ENCODE data around the gene MARCHF2.

MARCHF2 gene

GRCh38 chr19:8469613-8470368 is 56.7 kb downstream of the MARCHF2 start:
- no peak for TF ChIP-seq CTCF (IDR thresholded peaks at IDR 0.05; ENCODE audit: control insufficient read depth, insufficient read depth, low read depth, low read length, missing control alignments)
- H3K4me3 ChIP-seq (ENCODE audit: control insufficient read depth, low read depth, low read length): no peak overlapping the region
- no peak for DNase-seq (ENCODE audit: low read depth)

DNA sequence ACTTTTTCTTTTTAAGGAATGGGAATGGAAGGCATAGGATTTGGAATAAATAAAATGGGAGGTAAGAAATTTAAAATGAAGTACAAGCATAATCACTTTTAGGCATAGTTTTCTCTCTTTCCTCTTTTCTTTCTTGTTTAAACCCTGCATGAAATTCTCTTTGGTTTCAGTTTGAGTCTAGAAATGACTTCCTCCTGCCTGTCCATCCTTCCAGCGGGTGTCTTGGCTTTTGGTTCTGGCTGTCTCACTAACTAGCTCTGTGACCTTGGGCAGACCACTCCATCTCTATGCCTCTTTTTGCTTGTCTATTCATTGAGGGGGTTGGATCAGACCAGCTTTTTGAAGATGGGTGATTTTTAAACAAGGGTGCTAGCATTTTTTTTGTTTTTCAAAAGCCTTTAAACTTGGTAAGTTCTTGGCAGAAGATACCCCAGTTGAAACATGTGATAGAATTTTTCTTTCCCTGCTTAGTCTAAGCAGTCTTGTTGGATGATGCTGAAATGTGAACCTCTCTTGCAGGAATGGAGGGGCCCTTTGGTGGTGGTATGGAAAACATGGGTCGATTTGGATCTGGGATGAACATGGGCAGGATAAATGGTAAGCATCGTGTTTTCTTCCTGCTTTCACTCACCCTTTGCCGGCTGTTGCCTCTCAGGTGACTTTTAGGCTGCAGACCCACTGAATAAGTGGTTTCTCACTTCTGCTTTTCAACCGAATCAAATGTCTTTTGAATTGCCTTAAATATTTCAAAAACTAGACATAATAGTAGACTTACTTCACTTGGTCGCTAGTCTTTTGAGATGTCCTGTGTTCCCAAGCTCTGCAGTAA is 60.8 kb downstream of the MARCHF2 start:
- no peak for DNase-seq (ENCODE audit: low read depth)

DNA sequence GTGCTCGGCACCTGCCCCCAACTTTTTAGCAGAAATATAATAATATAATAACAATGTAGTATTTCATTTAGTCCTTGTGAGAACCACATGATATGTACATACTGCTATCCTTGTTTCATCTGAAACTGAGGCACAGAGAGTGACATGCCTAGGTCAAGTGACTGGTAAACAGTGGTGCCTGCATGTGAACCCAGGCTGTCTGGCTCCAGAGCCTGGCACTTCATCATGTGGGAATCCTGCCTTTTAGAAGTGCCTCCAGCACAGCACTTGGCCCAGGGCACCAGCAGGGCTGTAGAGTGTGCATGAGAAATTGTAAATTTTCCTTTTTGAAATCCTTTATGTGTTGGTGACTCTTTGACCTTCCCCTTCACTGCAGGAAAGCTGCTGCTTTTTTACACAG is 61.9 kb downstream of the MARCHF2 start:
- no peak for TF ChIP-seq CTCF (IDR thresholded peaks at IDR 0.05; ENCODE audit: control insufficient read depth, insufficient read depth, low read depth, low read length, missing control alignments)
- no peak overlapping the region for H3K4me3 ChIP-seq (ENCODE audit: control insufficient read depth, low read depth, low read length)
- DNase-seq (ENCODE audit: low read depth): no peak

More for the DNA sequence above, 60.8 kb downstream of the MARCHF2 start:
- TF ChIP-seq CTCF (IDR thresholded peaks at IDR 0.05; ENCODE audit: control insufficient read depth, insufficient read depth, low read depth, low read length, missing control alignments): no peak
- no peak overlapping the region for H3K4me3 ChIP-seq (ENCODE audit: control insufficient read depth, low read depth, low read length)

- DNase-seq (ENCODE audit: low read depth): no peak
- no peak overlapping the region for H3K4me3 ChIP-seq (ENCODE audit: control insufficient read depth, low read depth, low read length)
- no peak for TF ChIP-seq CTCF (IDR thresholded peaks at IDR 0.05; ENCODE audit: control insufficient read depth, insufficient read depth, low read depth, low read length, missing control alignments)
Observed at GRCh38 chr19:8476524-8476923, 63.4 kb downstream of the MARCHF2 start.

- TF ChIP-seq CTCF (IDR thresholded peaks at IDR 0.05; ENCODE audit: control insufficient read depth, insufficient read depth, low read depth, low read length, missing control alignments): no peak
- DNase-seq (ENCODE audit: low read depth): no peak
Observed at GRCh38 chr19:8477889-8478288, 64.8 kb downstream of the MARCHF2 start.

DNA sequence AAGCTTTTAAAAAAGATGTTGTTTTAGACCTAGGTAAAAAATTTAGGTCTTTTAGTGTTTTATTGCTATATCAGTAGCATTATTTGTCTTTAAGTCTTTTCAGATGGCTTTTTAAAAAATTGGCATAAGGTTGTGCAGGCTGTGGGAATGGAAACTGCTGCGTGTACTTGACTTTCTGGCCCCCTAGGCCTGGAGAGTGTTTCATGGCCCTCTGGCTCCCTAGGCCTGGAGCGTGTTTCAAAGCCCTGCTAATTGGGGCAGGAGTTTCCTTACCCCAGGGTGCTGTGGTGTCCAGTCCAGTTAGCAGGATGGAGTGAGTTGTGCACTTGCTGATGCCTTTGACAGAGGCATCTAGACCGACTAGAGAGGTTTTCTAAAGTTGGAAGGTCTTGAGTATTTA is 65.5 kb downstream of the MARCHF2 start:
- no peak for TF ChIP-seq CTCF (IDR thresholded peaks at IDR 0.05; ENCODE audit: control insufficient read depth, insufficient read depth, low read depth, low read length, missing control alignments)
- no peak for DNase-seq (ENCODE audit: low read depth)
- H3K4me3 ChIP-seq (ENCODE audit: control insufficient read depth, low read depth, low read length): no peak overlapping the region

More at GRCh38 chr19:8477889-8478288, 64.8 kb downstream of the MARCHF2 start:
- no peak overlapping the region for H3K4me3 ChIP-seq (ENCODE audit: control insufficient read depth, low read depth, low read length)

All from AG09309 (cell line).